DOHH2 (cell line): ENCODE results near the gene GAB3.

Source experiments
- EZH2phosphoT487 ChIP-seq: fragments of 200-600 bp; sonication (generic); IDR thresholded peaks from 2 replicates; pipeline ENCODE4 v1.6.1; 2017; ENCODE audit warnings: borderline replicate concordance, mild to moderate bottlenecking, antibody characterized with exemption, low read length, moderate library complexity, mixed read lengths
- TF ChIP-seq, protein P1 (sequence below): fragments of 200-600 bp; sonication (generic); IDR thresholded peaks from one replicate; pipeline ENCODE4 v1.5.1; 2014; ENCODE audit warnings: antibody characterized with exemption, mild to moderate bottlenecking, low read depth, low read length; ENCODE audit not compliant: poor library complexity, severe bottlenecking

DNA sequence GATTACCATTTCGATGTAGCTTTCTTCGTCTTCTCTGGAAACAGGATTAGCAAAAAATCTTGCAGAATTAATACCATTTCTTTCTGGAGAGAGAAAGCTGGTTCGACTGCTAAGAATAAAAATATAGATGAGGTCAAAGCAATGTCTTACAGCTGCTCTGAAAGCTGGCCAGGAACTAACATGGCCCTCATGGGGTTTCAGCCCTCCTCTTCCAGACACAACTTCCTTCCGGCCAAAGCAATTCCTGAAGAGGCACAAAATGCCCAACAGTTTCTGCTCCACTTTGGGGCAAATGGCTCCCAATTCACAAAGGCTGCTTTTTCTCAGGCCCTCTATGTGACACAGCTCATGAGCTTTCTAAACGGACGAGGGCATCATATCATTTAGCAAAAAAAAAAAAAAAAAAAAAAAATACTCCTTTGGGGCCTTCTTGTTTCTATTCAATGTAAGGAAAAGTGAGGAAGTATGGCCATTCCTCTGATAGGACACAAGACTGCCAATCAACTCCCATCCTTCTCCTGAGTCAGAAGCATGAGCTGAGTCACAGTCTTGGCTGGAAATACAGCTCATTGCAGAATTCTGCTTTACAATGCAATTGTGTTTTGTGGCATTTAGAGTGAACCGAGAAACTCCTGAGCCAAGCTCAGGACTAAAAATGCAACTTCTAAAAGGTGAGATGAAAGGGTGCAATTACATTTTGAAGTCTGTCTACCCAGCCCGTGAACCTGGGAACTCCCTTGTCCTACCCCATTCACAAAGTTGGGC lies 54.8 kb downstream of the GAB3 start:
- TF ChIP-seq EZH2phosphoT487, result no peak
- TF ChIP-seq, protein P1, sequence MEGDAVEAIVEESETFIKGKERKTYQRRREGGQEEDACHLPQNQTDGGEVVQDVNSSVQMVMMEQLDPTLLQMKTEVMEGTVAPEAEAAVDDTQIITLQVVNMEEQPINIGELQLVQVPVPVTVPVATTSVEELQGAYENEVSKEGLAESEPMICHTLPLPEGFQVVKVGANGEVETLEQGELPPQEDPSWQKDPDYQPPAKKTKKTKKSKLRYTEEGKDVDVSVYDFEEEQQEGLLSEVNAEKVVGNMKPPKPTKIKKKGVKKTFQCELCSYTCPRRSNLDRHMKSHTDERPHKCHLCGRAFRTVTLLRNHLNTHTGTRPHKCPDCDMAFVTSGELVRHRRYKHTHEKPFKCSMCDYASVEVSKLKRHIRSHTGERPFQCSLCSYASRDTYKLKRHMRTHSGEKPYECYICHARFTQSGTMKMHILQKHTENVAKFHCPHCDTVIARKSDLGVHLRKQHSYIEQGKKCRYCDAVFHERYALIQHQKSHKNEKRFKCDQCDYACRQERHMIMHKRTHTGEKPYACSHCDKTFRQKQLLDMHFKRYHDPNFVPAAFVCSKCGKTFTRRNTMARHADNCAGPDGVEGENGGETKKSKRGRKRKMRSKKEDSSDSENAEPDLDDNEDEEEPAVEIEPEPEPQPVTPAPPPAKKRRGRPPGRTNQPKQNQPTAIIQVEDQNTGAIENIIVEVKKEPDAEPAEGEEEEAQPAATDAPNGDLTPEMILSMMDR, result no peak
